CD4-positive, alpha-beta T cell treated with Interleukin-6 for 4 hours (primary cell): ENCODE measurements around the gene GP2.

ENCODE experiments used
- DNase-seq: peaks from one replicate; pipeline ENCODE4 v3.0.0-alpha.2; 2020; ENCODE audit warnings: mixed read lengths

The GP2 gene

GRCh38 chr16:20327444-20328041, at the start of gene GP2:
Gene GP2 (minus strand): TSS chr16:20327513. CDS start chr16:20326431, 1,082 bp downstream.
- no peak for DNase-seq

GRCh38 chr16:20372701-20373100, 45.4 kb upstream of the GP2 start:
- no peak for DNase-seq

GRCh38 chr16:20369452-20370054, 42.2 kb upstream of the GP2 start:
- no peak for DNase-seq

GRCh38 chr16:20364051-20364450, 36.7 kb upstream of the GP2 start:
- no peak for DNase-seq

DNA sequence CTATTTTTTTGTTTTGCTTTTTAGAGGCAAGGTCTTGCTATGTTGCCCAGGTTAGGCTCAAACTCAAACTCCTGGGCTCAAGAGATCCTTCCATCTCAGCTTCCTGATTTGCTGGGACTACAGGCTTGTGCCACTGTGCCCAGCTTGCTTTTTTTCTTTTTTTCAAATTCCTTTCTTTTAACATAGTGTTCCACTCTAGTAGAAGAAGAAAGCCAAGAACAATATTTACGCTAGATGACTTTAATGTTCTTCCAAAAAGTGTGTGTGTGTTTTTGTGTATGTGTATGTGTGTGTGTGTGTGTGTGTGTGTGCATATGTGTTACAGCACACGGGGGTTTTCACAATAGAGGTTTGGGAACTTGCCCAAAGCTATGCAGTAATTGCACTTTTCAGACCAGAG, 35.9 kb upstream of the GP2 start:
- no peak for DNase-seq

- DNase-seq: no peak
Observed at GRCh38 chr16:20359997-20360396, 32.7 kb upstream of the GP2 start.

DNA sequence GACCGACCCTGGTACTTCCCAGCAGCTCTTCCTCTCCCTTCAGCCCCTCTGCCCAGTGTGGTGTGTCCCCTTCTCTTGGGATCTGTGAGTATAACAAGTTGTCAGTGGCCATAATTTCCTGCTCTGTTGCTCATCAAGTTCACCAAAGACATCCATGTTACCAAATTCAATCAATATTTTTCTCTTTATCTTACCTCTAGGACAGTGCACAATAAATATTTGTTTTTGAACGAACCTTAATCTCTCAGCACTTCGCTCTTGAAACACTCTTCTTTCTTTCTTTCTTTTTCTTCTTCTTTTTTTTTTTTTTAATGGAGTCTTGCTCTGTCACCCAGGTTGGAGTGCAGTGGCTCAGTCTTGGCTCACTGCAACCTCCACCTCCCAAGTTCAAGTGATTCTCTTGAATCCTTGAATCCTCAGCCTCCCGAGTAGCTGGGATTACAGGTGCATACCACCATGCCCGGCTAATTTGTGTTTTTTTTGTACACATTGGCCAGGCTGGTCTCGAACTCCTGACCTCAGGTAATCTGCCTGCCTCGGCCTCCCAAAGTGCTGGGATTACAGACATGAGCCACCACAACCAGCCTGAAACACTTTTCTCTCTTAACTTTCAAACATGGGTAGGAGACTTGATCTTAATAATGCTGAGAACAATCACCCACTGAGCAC, 27.9 kb upstream of the GP2 start:
- DNase-seq: no peak

GRCh38 chr16:20353379-20353778, 26.1 kb upstream of the GP2 start:
- no peak for DNase-seq

DNA sequence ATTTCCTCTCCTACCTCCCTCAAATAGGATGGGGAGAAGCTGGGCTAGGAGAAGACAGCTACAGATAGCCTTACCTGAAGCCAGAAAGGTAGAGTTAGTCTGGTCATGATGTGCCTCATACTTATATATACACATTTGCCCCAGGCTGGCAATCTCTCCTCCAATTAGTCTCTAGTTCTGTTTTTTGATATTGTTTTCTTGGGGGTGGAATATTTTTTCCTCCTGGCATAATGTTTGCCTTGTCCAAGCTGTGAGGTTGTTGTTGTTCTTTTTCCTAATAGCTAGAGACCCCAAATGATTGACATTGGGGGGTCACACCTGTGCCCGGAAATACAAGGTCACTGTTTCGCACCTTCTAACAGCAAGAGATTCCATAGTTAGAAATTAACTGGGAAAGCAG, 25.3 kb upstream of the GP2 start, which contains the start of gene UMOD:
UMOD (minus strand) TSS at position 101 of the 400 bp plus-strand sequence. CDS start 1,978 bp downstream, outside the sequence.
- no peak for DNase-seq

GRCh38 chr16:20349615-20350014, 22.3 kb upstream of the GP2 start:
- DNase-seq: no peak

DNA sequence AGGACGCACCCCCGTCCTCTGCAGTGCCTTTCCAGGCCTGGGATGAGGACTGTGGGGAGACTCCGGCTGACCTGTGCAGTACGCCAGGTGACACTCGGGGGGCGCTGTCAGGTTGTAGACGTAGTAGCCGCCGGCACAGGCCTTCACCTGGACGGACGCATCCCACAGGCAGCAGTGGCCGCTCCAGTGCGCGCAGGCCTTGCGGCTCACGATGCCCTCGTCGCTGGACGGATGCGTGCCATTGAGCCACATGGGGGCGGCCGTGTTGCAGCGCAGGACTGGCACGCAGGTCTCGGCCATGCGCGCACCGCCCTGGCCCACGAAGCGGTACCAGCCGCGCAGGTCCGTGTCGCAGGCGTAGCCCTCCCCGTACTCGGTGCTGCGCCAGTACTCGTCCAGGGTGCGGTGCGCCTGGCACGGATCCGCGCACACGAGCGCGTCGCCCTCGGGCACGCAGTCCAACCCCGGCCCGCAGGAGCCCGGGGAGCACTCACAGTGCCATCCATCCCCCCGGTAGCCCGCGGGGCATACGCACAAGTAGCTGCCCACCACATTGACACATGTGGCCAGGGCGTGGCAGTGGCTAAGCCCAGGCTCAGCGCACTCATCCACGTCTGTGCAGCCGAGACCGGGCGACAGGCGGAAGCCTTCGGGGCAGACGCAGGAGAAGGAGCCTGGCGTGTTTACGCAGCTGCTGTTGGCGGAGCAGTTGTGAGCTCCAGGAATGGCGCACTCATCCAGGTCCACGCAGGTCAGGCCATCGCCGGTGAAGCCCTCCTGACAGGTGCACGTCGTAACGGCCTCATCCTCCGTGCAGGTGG, 21.3 kb upstream of the GP2 start:
- DNase-seq: no peak

DNA sequence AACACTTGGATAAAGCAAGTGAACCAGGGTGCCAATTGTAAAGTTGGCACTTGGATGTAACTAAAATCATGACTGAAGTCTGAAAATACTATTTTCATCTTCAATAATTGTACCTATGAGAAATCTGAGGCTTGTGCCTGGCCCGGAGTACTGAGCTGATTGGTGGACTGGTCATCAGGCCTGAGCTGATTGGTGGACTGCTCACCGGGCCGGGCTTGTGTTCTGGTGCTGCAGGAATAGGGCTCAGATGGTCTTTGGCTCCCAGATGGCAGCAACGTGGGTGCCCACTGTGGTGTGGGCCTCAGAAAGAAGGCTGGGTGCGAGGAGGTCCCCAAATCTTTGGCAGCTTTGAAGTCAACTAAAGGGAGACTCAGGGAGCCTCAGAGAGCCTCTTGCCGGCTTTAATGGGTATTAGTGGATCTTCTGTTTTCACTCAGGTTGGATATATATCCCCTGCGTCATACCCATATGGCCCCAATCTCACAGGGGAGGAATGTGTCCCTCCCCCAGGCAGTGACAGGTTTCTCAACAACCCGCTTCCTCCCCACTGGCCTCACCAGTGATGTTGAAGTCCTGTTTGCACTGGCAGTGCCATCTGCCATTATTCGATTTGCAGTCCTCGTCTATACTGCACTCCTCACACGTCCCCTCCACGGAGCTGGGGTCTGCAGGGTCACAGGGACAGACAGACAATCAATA, 20.5 kb upstream of the GP2 start:
- DNase-seq: no peak

GRCh38 chr16:20344611-20345010, 17.3 kb upstream of the GP2 start:
- no peak for DNase-seq

DNA sequence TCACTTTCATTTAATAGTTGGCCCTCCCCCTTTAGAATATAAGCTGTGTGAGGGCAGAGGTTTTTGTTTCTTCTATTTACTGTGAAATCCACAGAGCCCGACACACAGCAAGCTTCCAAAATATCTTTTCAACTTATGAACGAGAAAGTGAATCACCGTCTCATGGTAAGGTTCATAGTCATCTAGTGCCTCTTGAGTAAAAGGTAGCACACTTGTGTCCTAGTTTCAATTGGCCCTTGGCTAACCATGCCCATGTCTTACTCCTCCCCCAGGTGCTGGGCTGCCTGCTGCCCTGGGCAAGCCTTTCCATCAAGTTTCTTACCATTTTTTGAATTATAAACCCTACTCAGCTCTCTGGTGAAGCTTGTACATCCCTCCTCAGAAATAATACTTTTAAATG, 12.4 kb upstream of the GP2 start:
- no peak for DNase-seq

DNA sequence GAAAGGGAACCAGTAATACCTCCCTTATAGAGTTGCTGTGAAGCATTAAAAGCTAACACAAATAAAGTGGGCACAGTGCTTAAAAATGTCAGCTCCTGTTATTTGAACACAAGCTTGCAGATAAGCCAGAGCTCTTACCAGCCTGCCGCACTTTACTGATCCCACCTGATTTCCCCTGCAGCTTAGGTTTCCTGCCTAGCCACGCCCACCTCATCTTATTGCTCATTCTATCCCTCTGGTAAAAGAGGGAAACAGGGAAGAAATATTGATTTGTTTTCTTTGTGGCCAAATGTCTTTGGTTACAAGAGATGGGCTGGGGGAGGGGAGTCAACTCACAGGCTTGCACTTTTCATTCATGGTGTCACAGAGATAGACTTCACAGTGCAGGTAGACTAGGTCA, 9.6 kb upstream of the GP2 start:
- no peak for DNase-seq

- no peak for DNase-seq
Observed at GRCh38 chr16:20334396-20334795, 7.1 kb upstream of the GP2 start.

DNA sequence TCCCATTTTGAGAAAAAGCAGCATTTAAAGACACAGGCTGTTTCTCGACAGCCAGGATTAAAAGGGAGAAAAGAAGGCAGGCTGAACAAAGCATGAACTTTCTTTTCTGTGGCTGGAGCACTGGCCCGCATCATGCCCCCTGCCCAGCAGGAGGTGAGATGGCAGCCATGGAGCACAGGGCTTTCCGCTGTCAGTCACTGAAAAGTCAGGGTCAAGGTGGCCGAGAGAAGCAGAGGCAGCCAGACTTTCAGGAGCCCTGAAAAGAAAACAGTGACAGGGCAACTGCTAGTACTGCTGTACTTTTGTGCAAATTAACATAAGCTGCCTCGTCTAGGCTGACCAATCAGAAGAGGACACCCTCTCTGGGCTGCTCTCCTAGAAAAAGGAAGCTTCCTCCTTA, 5.8 kb upstream of the GP2 start:
- DNase-seq: no peak

DNA sequence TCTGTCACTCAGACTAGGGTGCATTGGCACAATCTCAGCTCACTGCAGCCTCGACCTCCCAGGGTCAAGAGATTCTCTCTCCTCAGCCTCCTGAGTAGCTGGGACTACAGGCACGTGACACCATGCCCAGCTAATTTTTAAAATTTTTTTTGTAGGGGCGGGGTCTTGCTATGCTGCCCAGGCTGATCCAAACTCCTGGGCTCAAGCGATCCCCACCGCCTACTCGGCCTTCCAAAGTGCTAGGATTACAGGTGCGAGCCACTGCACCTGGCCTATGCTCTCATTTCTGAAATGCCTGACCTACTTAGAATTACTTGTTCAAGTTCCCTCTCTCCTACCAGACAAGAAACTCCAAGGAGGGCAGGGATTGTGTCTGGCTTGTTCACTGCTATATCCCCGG, 5.1 kb upstream of the GP2 start:
- no peak for DNase-seq

GRCh38 chr16:20331635-20332034, 4.3 kb upstream of the GP2 start:
- no peak for DNase-seq

GRCh38 chr16:20329392-20330138, 2.3 kb upstream of the GP2 start:
- no peak for DNase-seq

DNA sequence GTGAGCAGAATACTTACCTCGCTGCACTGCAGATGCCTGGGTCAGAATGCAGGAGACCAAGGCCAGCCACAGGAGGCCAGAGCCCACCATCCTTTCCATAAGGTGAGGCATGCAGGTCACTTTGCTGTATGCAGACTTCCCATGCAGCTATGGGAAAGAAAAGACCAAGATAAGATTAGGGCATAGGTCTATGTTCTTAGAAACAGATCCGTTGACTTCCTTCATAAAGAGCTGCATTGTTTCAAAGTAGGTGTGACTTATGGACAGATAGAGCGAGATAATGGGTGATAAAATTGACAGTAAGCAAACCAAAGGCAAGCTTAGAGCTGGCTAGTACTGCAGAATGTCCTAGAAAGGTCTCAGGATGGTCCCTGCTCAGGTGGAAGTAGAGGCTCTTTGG, 992 bp downstream of the GP2 start:
- DNase-seq: no peak

DNA sequence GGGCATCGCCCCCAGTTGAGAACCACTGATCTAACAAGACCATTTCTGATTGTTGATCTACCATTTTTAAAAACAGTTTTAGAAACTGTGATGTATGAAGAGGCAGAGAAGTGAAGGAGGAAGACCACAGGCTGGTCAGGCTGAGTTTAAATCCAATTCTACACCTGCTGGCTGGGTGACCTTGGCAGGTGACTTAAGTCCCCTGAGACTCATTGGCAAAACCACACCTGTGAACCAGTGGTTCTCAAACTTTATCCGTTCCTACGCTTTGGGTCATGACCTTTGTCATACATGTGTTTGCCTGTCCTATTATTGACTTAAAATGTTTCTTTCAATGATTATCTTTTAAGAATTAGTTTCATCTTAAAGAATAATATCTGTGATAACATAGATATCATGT, 2.3 kb downstream of the GP2 start:
- no peak for DNase-seq
